Measurements from ENCODE around the gene SVIL.

DNA sequence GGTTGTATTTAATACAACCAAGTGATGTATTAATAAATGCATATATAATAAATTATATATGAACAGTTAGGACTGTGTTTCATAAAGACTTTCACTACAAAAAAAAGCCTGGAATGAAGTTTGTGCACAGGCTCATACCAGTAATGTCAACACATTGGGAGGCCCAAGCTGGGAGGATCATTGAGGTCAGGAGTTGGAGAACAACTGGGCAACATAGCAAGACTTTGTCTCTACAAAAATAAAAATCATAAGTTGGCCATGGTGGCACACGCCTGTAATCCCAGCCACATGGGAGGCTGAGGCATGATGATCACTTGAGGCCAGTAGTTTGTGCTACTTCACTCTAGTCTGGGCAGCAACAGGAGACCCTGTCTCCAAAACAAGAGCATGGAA lies 15.8 kb upstream of the SVIL start:
- TF ChIP-seq EZH2 (IDR thresholded peaks at IDR 0.05): no peak
- TF ChIP-seq POLR2AphosphoS5 (IDR thresholded peaks at IDR 0.05; ENCODE audit: borderline replicate concordance, low read depth, low read length): no peak
